ENCODE data around the gene LMTK3. TPM values are rescaled to one million over a fixed set of nuclear protein-coding genes. Genes with fewer than 3 reads are reported as not detected.

LMTK3 gene
- total and polyA plus RNA-seq, 9 of the 15 experiments (the other 6 are each of a cell fraction or from before 2014, with no cell fraction given) = 0.35 to 12.3 (median 2.0) TPM; not detected in 2

DNA sequence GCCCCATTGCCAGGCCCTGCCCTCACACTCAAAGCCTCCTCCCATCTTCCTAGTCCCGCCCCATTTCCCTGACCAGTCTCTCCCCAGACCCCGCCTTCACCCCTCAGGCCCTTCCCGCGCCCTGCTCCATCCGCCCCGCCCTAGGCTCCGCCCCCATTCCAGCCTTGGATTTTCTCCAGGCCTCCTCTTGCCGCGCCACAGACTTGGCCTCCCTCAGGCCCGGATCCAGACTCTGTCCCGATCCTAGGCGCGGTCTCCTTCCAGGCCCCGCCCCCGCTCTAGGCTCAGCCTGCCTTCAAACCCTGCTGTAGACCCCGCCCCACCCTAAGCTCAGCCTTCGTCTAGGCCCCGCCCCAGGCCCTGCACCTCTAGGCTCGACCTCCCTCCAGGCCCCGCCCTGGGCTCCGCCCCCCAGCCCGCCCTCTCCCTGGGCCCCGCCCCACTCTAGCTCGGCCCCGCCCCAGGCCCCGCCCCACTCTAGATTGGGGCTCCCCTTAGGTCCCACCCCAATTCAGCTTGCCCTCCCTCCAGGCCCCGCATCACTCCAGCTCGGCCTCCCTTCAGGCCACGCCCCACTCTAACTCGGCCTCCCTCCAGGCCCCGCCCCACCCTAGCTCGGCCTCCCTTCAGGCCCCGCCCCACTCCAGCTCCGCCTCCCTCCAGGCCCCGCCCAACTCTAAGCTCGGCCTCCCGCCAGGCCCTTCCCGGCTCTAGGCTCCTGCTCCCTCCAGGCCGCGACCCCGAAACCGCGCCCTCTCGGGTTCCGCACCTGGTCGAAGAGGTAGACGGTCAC is 18.5 kb downstream of the LMTK3 start (continued):
- TF ChIP-seq ATF1 (CRISPR knock-in tag; IDR thresholded peaks at IDR 0.05) = no peak
- no peak for TF ChIP-seq ATF1 (tag; IDR thresholded peaks at IDR 0.05)
- TF ChIP-seq NRF1 (conservative IDR thresholded peaks at IDR 0.05 in 1 of 2, IDR thresholded peaks at IDR 0.05 in 1 of 2) = peak; percentile 20 to 62; a peak in 3 of 4 replicates
- TF ChIP-seq, protein P1, sequence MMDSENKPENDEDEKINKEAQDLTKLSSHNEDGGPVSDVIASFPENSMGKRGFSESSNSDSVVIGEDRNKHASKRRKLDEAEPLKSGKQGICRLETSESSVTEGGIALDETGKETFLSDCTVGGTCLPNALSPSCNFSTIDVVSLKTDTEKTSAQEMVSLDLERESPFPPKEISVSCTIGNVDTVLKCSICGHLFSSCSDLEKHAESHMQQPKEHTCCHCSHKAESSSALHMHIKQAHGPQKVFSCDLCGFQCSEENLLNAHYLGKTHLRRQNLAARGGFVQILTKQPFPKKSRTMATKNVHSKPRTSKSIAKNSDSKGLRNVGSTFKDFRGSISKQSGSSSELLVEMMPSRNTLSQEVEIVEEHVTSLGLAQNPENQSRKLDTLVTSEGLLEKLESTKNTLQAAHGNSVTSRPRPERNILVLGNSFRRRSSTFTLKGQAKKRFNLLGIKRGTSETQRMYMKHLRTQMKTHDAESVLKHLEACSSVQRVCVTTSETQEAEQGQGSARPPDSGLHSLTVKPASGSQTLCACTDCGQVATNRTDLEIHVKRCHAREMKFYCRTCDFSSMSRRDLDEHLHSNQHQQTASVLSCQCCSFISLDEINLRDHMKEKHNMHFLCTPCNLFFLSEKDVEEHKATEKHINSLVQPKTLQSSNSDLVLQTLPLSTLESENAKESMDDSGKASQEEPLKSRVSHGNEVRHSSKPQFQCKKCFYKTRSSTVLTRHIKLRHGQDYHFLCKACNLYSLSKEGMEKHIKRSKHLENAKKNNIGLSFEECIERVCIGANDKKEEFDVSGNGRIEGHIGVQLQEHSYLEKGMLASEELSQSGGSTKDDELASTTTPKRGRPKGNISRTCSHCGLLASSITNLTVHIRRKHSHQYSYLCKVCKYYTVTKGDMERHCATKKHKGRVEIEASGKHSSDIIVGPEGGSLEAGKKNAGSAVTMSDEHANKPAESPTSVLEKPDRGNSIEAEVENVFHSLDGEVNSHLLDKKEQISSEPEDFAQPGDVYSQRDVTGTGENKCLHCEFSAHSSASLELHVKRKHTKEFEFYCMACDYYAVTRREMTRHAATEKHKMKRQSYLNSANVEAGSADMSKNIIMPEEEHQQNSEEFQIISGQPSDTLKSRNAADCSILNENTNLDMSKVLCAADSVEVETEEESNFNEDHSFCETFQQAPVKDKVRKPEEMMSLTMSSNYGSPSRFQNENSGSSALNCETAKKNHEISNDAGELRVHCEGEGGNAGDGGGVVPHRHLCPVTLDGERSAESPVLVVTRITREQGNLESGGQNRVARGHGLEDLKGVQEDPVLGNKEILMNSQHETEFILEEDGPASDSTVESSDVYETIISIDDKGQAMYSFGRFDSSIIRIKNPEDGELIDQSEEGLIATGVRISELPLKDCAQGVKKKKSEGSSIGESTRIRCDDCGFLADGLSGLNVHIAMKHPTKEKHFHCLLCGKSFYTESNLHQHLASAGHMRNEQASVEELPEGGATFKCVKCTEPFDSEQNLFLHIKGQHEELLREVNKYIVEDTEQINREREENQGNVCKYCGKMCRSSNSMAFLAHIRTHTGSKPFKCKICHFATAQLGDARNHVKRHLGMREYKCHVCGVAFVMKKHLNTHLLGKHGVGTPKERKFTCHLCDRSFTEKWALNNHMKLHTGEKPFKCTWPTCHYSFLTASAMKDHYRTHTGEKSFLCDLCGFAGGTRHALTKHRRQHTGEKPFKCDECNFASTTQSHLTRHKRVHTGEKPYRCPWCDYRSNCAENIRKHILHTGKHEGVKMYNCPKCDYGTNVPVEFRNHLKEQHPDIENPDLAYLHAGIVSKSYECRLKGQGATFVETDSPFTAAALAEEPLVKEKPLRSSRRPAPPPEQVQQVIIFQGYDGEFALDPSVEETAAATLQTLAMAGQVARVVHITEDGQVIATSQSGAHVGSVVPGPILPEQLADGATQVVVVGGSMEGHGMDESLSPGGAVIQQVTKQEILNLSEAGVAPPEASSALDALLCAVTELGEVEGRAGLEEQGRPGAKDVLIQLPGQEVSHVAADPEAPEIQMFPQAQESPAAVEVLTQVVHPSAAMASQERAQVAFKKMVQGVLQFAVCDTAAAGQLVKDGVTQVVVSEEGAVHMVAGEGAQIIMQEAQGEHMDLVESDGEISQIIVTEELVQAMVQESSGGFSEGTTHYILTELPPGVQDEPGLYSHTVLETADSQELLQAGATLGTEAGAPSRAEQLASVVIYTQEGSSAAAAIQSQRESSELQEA (IDR thresholded peaks at IDR 0.05; ENCODE audit: low read depth) = no peak
- no peak for TF ChIP-seq BRF1 (IDR thresholded peaks at IDR 0.05; ENCODE audit: borderline replicate concordance, extremely low read depth, insufficient read length)
- peak; percentile 23 for TF ChIP-seq TAF1 (IDR thresholded peaks at IDR 0.05; ENCODE audit: control insufficient read depth, extremely low read depth, insufficient read depth, low read length, severe bottlenecking)
- no peak; the same call in 1 of the 2 replicates for TF ChIP-seq NBN (IDR thresholded peaks at IDR 0.05; ENCODE audit: low read depth)
- TF ChIP-seq HEY1 (CRISPR knock-in tag; IDR thresholded peaks at IDR 0.05; ENCODE audit: borderline replicate concordance) = 0 out of 2 replicates have a peak, but pooled peaks have one; percentile 19
- TF ChIP-seq CREM (IDR thresholded peaks at IDR 0.05; ENCODE audit: low read depth) = peak; percentile 3
- TF ChIP-seq ZNF583 (CRISPR knock-in tag; IDR thresholded peaks at IDR 0.05) = no peak
- TF ChIP-seq PML (IDR thresholded peaks at IDR 0.05; ENCODE audit: low read length) = peak; percentile 42; the same call in 1 of the 2 replicates
- no peak for TF ChIP-seq ZSCAN32 (CRISPR knock-in tag; IDR thresholded peaks at IDR 0.05)
- no peak for TF ChIP-seq IRF9 (tag; IDR thresholded peaks at IDR 0.05)
- no peak for TF ChIP-seq DIDO1 (tag; IDR thresholded peaks at IDR 0.05; ENCODE audit: low read depth)
- TF ChIP-seq GTF2A2 (tag; IDR thresholded peaks at IDR 0.05) = no peak
- TF ChIP-seq TBP (optimal IDR thresholded peaks at IDR 0.05; ENCODE audit: low read depth, low read length) = peak; percentile 52
- peak; percentile 75 for TF ChIP-seq POLR2A (conservative IDR thresholded peaks at IDR 0.05)
- no peak; the same call in 1 of the 2 replicates for TF ChIP-seq L3MBTL2 (IDR thresholded peaks at IDR 0.05)
- TF ChIP-seq XRCC5 (IDR thresholded peaks at IDR 0.05; ENCODE audit: low read depth, low read length) = peak; percentile 42; the same call in 1 of the 2 replicates
